KMS-11 (cell line): Measurements from ENCODE around the gene LPAR6.

Experiments used
- H2AFZ ChIP-seq: fragments of 200-600 bp; sonication (generic); 2 replicates; pipeline ENCODE4 v1.6.1; 2016; ENCODE audit warnings: antibody characterized with exemption, mixed run types, low read depth
- H3K27ac ChIP-seq: fragments of 200-600 bp; sonication (generic); 2 replicates; pipeline ENCODE4 v1.6.1; 2016; ENCODE audit warnings: mild to moderate bottlenecking, mixed run types
- H3K27me3 ChIP-seq: fragments of 200-600 bp; sonication (generic); 2 replicates; pipeline ENCODE4 v1.6.1; 2017; ENCODE audit warnings: mild to moderate bottlenecking, low read depth, mixed run types, moderate library complexity; ENCODE audit not compliant: insufficient read depth
- H3K36me3 ChIP-seq: fragments of 200-600 bp; sonication (generic); 2 replicates; pipeline ENCODE4 v1.6.1; 2017; ENCODE audit warnings: mild to moderate bottlenecking, mixed run types; ENCODE audit not compliant: insufficient read depth
- H3K4me1 ChIP-seq: fragments of 200-600 bp; sonication (generic); 2 replicates; pipeline ENCODE4 v1.6.1; 2016; ENCODE audit warnings: mild to moderate bottlenecking, low read depth, mixed run types; ENCODE audit not compliant: poor library complexity, severe bottlenecking
- H3K4me2 ChIP-seq: fragments of 200-600 bp; sonication (generic); 2 replicates; pipeline ENCODE4 v1.7.0; 2016; ENCODE audit warnings: mild to moderate bottlenecking, mixed run types
- H3K4me3 ChIP-seq: fragments of 200-600 bp; sonication (generic); IDR thresholded peaks from 2 replicates; pipeline ENCODE4 v1.6.1; 2017; ENCODE audit warnings: low read depth, low read length, mixed read lengths; ENCODE audit not compliant: insufficient read depth
- H3K79me2 ChIP-seq: fragments of 200-600 bp; sonication (generic); 2 replicates; pipeline ENCODE4 v1.6.1; 2016; ENCODE audit warnings: low read depth, mixed run types; ENCODE audit not compliant: insufficient read depth
- H3K9ac ChIP-seq: fragments of 200-600 bp; sonication (generic); 2 replicates; pipeline ENCODE4 v1.6.1; 2016; ENCODE audit warnings: mild to moderate bottlenecking, mixed run types
- H4K20me1 ChIP-seq: fragments of 200-600 bp; sonication (generic); 2 replicates; pipeline ENCODE4 v1.6.1; 2016; ENCODE audit warnings: mild to moderate bottlenecking, mixed run types; ENCODE audit not compliant: insufficient read depth
- TF ChIP-seq, protein P1 (sequence below): fragments of 200-600 bp; sonication (generic); conservative IDR thresholded peaks from 2 replicates; pipeline ENCODE4 v1.6.1; 2017; ENCODE audit warnings: low read depth, mild to moderate bottlenecking, antibody characterized with exemption, low read length, moderate library complexity, mixed read lengths

LPAR6 gene

DNA sequence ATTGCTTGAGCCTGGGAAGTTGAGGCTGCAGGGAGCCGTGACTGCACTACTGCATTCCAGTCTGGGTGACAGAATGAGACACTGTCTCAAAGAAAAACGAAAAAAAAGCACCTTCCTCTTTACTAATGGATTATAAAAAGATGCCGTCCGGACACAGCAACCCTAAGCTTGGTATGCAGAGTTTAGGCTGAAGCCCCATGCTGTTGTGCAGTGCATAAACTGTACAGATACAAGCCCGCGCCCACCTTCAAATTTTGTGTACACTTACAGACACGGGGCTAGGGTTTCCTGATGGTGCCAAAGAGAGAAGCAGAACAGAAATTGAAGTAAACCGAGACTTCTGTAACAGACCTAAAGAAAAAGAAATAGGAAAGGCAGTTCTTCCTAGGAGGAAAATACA is 9.0 kb downstream of the LPAR6 start:
- TF ChIP-seq, protein P1, sequence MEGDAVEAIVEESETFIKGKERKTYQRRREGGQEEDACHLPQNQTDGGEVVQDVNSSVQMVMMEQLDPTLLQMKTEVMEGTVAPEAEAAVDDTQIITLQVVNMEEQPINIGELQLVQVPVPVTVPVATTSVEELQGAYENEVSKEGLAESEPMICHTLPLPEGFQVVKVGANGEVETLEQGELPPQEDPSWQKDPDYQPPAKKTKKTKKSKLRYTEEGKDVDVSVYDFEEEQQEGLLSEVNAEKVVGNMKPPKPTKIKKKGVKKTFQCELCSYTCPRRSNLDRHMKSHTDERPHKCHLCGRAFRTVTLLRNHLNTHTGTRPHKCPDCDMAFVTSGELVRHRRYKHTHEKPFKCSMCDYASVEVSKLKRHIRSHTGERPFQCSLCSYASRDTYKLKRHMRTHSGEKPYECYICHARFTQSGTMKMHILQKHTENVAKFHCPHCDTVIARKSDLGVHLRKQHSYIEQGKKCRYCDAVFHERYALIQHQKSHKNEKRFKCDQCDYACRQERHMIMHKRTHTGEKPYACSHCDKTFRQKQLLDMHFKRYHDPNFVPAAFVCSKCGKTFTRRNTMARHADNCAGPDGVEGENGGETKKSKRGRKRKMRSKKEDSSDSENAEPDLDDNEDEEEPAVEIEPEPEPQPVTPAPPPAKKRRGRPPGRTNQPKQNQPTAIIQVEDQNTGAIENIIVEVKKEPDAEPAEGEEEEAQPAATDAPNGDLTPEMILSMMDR: no peak
- H3K36me3 ChIP-seq: no peaks in the 10 kb centered on the region
- H3K27ac ChIP-seq: no peak overlapping the region
- H3K4me3 ChIP-seq: no peak overlapping the region
- H3K4me2 ChIP-seq: no peak overlapping the region
- H3K27me3 ChIP-seq: no peaks in the 10 kb centered on the region
- H4K20me1 ChIP-seq: no peaks in the 10 kb centered on the region
- no peak overlapping the region for H2AFZ ChIP-seq
- no peak overlapping the region for H3K9ac ChIP-seq
- H3K79me2 ChIP-seq: no peaks in the 10 kb centered on the region
- H3K4me1 ChIP-seq: no peaks in the 10 kb centered on the region

DNA sequence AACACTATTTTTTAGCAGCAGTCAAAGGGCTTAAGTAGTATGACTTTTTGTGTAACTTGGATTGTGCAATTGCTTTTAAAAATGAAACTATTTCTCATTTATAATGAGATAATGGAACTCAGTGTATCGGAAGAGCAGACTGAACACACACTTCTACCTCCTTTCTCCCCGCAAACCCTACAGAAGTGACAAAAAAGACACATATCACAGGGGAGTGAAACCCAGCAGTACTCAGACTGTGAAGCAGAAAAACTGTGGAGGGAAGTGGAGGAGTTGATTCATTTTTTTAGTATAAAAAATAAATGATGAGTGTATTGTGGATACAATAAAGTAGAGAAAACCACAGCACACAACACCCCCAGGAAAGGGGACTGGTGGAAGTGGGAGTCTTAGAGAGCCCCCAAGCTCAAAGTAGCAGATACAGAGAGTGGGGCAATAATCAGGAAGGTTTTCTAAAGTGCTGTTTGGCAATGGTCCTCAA is 9.7 kb downstream of the LPAR6 start:
- no peaks in the 10 kb centered on the region for H3K27me3 ChIP-seq
- H4K20me1 ChIP-seq: no peaks in the 10 kb centered on the region
- no peak overlapping the region for H2AFZ ChIP-seq
- TF ChIP-seq, protein P1: no peak
- no peak overlapping the region for H3K4me2 ChIP-seq
- H3K4me1 ChIP-seq: no peaks in the 10 kb centered on the region
- no peak overlapping the region for H3K4me3 ChIP-seq
- H3K36me3 ChIP-seq: no peaks in the 10 kb centered on the region
- H3K27ac ChIP-seq: no peak overlapping the region
- no peak overlapping the region for H3K9ac ChIP-seq
- no peaks in the 10 kb centered on the region for H3K79me2 ChIP-seq

DNA sequence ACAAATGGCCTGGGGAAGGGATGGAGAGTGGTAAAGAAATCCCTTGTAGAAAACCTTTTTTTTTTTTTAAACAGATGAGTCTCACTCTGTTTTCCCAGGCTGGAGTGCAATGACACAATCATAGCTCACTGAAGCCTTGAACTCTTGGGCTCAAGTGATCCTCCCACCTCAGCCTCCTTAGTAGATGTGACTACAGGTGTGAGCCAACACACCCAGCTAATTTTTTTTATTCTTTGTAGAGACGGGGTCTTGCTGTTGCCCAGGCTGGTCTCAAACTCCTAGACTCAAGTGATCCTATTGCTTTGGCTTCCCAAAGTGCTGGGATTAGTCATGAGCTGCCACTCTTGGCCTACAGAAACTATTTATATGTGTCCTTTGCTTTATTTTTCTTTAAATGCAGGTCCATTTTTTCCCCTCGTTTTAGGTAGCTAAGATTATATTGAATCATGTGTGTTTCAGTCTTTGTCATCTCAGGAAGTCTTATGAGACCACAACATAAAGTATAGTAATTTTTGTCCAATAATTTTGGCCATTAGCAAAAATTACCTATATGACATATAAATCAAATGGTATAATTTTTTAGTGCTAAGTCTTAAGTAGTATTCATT is 10.5 kb downstream of the LPAR6 start:
- H3K9ac ChIP-seq: no peak overlapping the region

GRCh38 chr13:48401480-48401879 is 11.4 kb downstream of the LPAR6 start:
- Histone ChIP-seq H3K27ac (no peak overlapping the region), H3K4me3 (no peak overlapping the region), H2AFZ (no peak overlapping the region), H4K20me1 (no peaks in the 10 kb centered on the region), H3K4me1 (no peaks in the 10 kb centered on the region), H3K27me3 (no peaks in the 10 kb centered on the region), H3K36me3 (no peaks in the 10 kb centered on the region), H3K79me2 (no peaks in the 10 kb centered on the region), H3K9ac (no peak overlapping the region), H3K4me2 (no peak overlapping the region)
- TF ChIP-seq, protein P1: no peak

More for the DNA sequence above, 10.5 kb downstream of the LPAR6 start:
- Histone ChIP-seq H3K79me2 (no peaks in the 10 kb centered on the region), H4K20me1 (no peaks in the 10 kb centered on the region), H3K27me3 (no peaks in the 10 kb centered on the region), H3K4me3 (no peak overlapping the region), H3K27ac (no peak overlapping the region), H3K4me1 (no peaks in the 10 kb centered on the region), H3K36me3 (no peaks in the 10 kb centered on the region), H2AFZ (no peak overlapping the region), H3K4me2 (no peak overlapping the region)
- TF ChIP-seq, protein P1: no peak
